HG03103 (cell line): ENCODE measurements around the gene HMGN3.
A peak's percentile ranks its signal among the peaks of the same experiment; 100 is the strongest.
"Not testable (repeated sequence)": the region's sequence is repeated elsewhere in the genome, so short reads cannot be mapped to it uniquely, and the experiment has no call there.

Experiments
- ATAC-seq: cut with Tn5 transposase; IDR thresholded peaks from one replicate; pipeline ENCODE4 v1.9.1; 2021; ENCODE audit warnings: low read depth; ENCODE audit not compliant: unreplicated experiment

Gene HMGN3

GRCh38 chr6:79234150-79235022 is at the start of gene HMGN3:
TSS of gene HMGN3 (minus strand) at chr6:79234682.
- ATAC-seq: peak; percentile 92

GRCh38 chr6:79280756-79281155 is 46.3 kb upstream of the HMGN3 start:
- no peak for ATAC-seq

GRCh38 chr6:79277109-79277508 is 42.6 kb upstream of the HMGN3 start:
- ATAC-seq: no peak

GRCh38 chr6:79269877-79270276 is 35.4 kb upstream of the HMGN3 start:
- no peak for ATAC-seq

- no peak for ATAC-seq
These were observed 32.6 kb upstream of the HMGN3 start for GRCh38 chr6:79267128-79267527.

GRCh38 chr6:79266051-79266450 is 31.6 kb upstream of the HMGN3 start:
- no peak for ATAC-seq

GRCh38 chr6:79263359-79263758 is 28.9 kb upstream of the HMGN3 start:
- ATAC-seq: no peak

GRCh38 chr6:79261666-79262065 is 27.2 kb upstream of the HMGN3 start:
- no peak for ATAC-seq

- no peak for ATAC-seq
These were observed 26.3 kb upstream of the HMGN3 start for GRCh38 chr6:79260772-79261171.

- no peak for ATAC-seq
These were observed 23.1 kb upstream of the HMGN3 start for GRCh38 chr6:79257381-79258205.

- ATAC-seq: not testable (repeated sequence)
These were observed 22.3 kb upstream of the HMGN3 start for GRCh38 chr6:79256770-79257169.

GRCh38 chr6:79255086-79255485 is 20.6 kb upstream of the HMGN3 start:
- not testable (repeated sequence) for ATAC-seq

- no peak for ATAC-seq
These were observed 16.1 kb upstream of the HMGN3 start for GRCh38 chr6:79250559-79250958.

GRCh38 chr6:79250107-79250514 is 15.6 kb upstream of the HMGN3 start:
- ATAC-seq: peak; percentile 66

GRCh38 chr6:79249136-79249535 is 14.7 kb upstream of the HMGN3 start:
- ATAC-seq: no peak

GRCh38 chr6:79246891-79247290 is 12.4 kb upstream of the HMGN3 start:
- ATAC-seq: peak; percentile 66

- ATAC-seq: no peak
These were observed 6.7 kb upstream of the HMGN3 start for GRCh38 chr6:79241228-79241627.

GRCh38 chr6:79240509-79240908 is 6.0 kb upstream of the HMGN3 start:
- no peak for ATAC-seq

GRCh38 chr6:79239536-79240168 is 5.2 kb upstream of the HMGN3 start:
- ATAC-seq: peak; percentile 53

GRCh38 chr6:79238919-79239318 is 4.4 kb upstream of the HMGN3 start:
- no peak for ATAC-seq

GRCh38 chr6:79236711-79237110 is 2.2 kb upstream of the HMGN3 start:
- no peak for ATAC-seq
